ENCODE results near the gene CFAP20DC.

The CFAP20DC gene

GRCh38 chr3:58800032-58800431, 249.8 kb downstream of the CFAP20DC start:
- no peak overlapping the region for H3K4me3 ChIP-seq
- intact Hi-C loops (cut with DNase I; ENCODE audit: low total_unique reads) = no loop called here
- no peak overlapping the region for H3K27ac ChIP-seq
- no peaks in the 10 kb centered on the region for H3K27me3 ChIP-seq
- no peaks in the 10 kb centered on the region for H3K4me1 ChIP-seq
- DNase-seq = no peak
- no peaks in the 10 kb centered on the region for H3K36me3 ChIP-seq
- TF ChIP-seq CTCF (IDR thresholded peaks at IDR 0.05) = no peak
- no peaks in the 10 kb centered on the region for H3K9me3 ChIP-seq

GRCh38 chr3:58799271-58799670, 250.6 kb downstream of the CFAP20DC start:
- H3K27ac ChIP-seq = no peak overlapping the region
- DNase-seq = no peak
- TF ChIP-seq CTCF (IDR thresholded peaks at IDR 0.05) = no peak
- H3K4me1 ChIP-seq = no peaks in the 10 kb centered on the region
- intact Hi-C loops (cut with DNase I; ENCODE audit: low total_unique reads) = no loop called here
- no peaks in the 10 kb centered on the region for H3K9me3 ChIP-seq
- no peaks in the 10 kb centered on the region for H3K36me3 ChIP-seq
- H3K4me3 ChIP-seq = no peak overlapping the region
- H3K27me3 ChIP-seq = no peaks in the 10 kb centered on the region

- Histone ChIP-seq H3K9me3 (no peaks in the 10 kb centered on the region), H3K36me3 (no peaks in the 10 kb centered on the region), H3K27ac (no peak overlapping the region), H3K27me3 (no peaks in the 10 kb centered on the region), H3K4me3 (no peak overlapping the region), H3K4me1 (no peaks in the 10 kb centered on the region)
- intact Hi-C loops (cut with DNase I; ENCODE audit: low total_unique reads) = no loop called here
- no peak for DNase-seq
- TF ChIP-seq CTCF (IDR thresholded peaks at IDR 0.05) = no peak
Measured at GRCh38 chr3:58798312-58798711, 251.5 kb downstream of the CFAP20DC start.

DNA sequence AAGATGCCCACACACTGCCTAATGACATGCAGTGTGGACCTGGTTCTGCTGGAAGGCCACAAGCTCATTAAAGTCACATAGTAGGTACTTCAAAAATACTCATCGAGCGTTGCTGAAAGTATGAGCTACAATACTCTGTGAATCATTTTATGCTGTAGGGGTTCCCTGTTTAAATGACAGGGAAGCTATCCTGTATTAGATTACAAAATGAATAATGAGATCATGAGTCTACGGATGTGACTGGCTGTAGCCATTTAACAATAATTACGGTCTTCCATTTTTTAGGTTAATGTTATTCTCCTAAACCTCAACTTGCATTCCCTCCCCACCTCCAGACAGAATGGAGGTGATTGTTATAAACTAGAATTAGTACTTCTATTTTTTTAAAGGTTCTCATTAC, 255.1 kb downstream of the CFAP20DC start:
- H3K9me3 ChIP-seq = no peaks in the 10 kb centered on the region
- H3K27ac ChIP-seq = no peak overlapping the region
- no peak for TF ChIP-seq CTCF (IDR thresholded peaks at IDR 0.05)
- no peak overlapping the region for H3K4me3 ChIP-seq
- no peaks in the 10 kb centered on the region for H3K36me3 ChIP-seq
- H3K27me3 ChIP-seq = no peaks in the 10 kb centered on the region
- intact Hi-C loops (cut with DNase I; ENCODE audit: low total_unique reads) = no loop called here
- no peaks in the 10 kb centered on the region for H3K4me1 ChIP-seq
- DNase-seq = no peak

- H3K9me3 ChIP-seq = no peaks in the 10 kb centered on the region
- no peak for DNase-seq
- TF ChIP-seq CTCF (IDR thresholded peaks at IDR 0.05) = no peak
- H3K27me3 ChIP-seq = no peaks in the 10 kb centered on the region
- no peak overlapping the region for H3K4me3 ChIP-seq
- no peak overlapping the region for H3K27ac ChIP-seq
- no peaks in the 10 kb centered on the region for H3K4me1 ChIP-seq
- intact Hi-C loops (cut with DNase I; ENCODE audit: low total_unique reads) = no loop called here
- no peaks in the 10 kb centered on the region for H3K36me3 ChIP-seq
Measured at GRCh38 chr3:58793938-58794337, 255.9 kb downstream of the CFAP20DC start.

- Histone ChIP-seq H3K27me3 (no peaks in the 10 kb centered on the region), H3K4me3 (no peak overlapping the region), H3K9me3 (no peaks in the 10 kb centered on the region), H3K27ac (no peak overlapping the region), H3K36me3 (no peaks in the 10 kb centered on the region), H3K4me1 (no peaks in the 10 kb centered on the region)
- TF ChIP-seq CTCF (IDR thresholded peaks at IDR 0.05) = no peak
- intact Hi-C loops (cut with DNase I; ENCODE audit: low total_unique reads) = no loop called here
- no peak for DNase-seq
Measured at GRCh38 chr3:58792921-58793451, 256.8 kb downstream of the CFAP20DC start.
